NCI-H187 (cell line): ENCODE data around the gene BRD3OS.

Experiments
- DNase-seq, 2 experiments: peaks; one replicate each; lab custom pipeline; 2025; lab: John Stamatoyannopoulos, UW

Gene BRD3OS

GRCh38 chr9:134052491-134052890 is 27.2 kb downstream of the BRD3OS start:
- no peak for DNase-seq

GRCh38 chr9:134052941-134053340 is 27.7 kb downstream of the BRD3OS start:
- DNase-seq: no peak

GRCh38 chr9:134053401-134053871 is 28.2 kb downstream of the BRD3OS start:
- no peak for DNase-seq

GRCh38 chr9:134053941-134054761 is 28.9 kb downstream of the BRD3OS start:
- DNase-seq: no peak

GRCh38 chr9:134054891-134055811 is 29.9 kb downstream of the BRD3OS start:
- no peak for DNase-seq

- DNase-seq: no peak
These were observed 30.7 kb downstream of the BRD3OS start for GRCh38 chr9:134055981-134056461.

- no peak for DNase-seq
These were observed 31.4 kb downstream of the BRD3OS start for GRCh38 chr9:134056483-134057306.

GRCh38 chr9:134057307-134057657 is 32.0 kb downstream of the BRD3OS start:
- DNase-seq: no peak

- DNase-seq: no peak
These were observed 32.7 kb downstream of the BRD3OS start for GRCh38 chr9:134057751-134058701.

GRCh38 chr9:134058716-134059115 is 33.4 kb downstream of the BRD3OS start:
- DNase-seq: no peak

- DNase-seq: no peak
These were observed 33.9 kb downstream of the BRD3OS start for GRCh38 chr9:134059188-134059641.

- DNase-seq: no peak
These were observed 34.5 kb downstream of the BRD3OS start for GRCh38 chr9:134059661-134060395.

- DNase-seq: no peak
These were observed 35.3 kb downstream of the BRD3OS start for GRCh38 chr9:134060546-134060945.

- no peak for DNase-seq
These were observed 35.9 kb downstream of the BRD3OS start for GRCh38 chr9:134061019-134061687.

- DNase-seq: no peak
These were observed 36.5 kb downstream of the BRD3OS start for GRCh38 chr9:134061688-134062371.

- DNase-seq: no peak
These were observed 37.3 kb downstream of the BRD3OS start for GRCh38 chr9:134062461-134063087.

- DNase-seq: no peak
These were observed 37.8 kb downstream of the BRD3OS start for GRCh38 chr9:134063088-134063570.
